A549 (cell line): ENCODE results near the gene SLC7A8. TPM values are rescaled to one million over a fixed set of nuclear protein-coding genes. Genes with fewer than 3 reads are reported as not detected.
A peak's percentile ranks its signal among the peaks of the same experiment; 100 is the strongest.

ENCODE experiments used
- ATAC-seq, 2 experiments: fragments of 200-7000 bp in 1 of 2; fragments of >200 bp in 1 of 2; cut with Nextera tagmentation in 1 of 2; cut with Tn5 transposase in 1 of 2; 3 replicates each; pipeline versions ENCODE4 v1.8.0 to v1.9.1; 2018 to 2020; ENCODE audit warnings: mild to moderate bottlenecking in 1 of 2, moderate library complexity in 1 of 2
- CTCF ChIA-PET: fragments of 300-600 bp; sonication (Branson Sonifier 250); formaldehyde crosslinking; extraction: SDS; loops from one replicate; lab custom pipeline; 2021; ENCODE audit warnings: antibody characterized with exemption, inconsistent platforms; lab: Yijun Ruan, JAX
- POLR2A ChIA-PET: fragments of 350-600 bp; formaldehyde crosslinking; extraction: SDS; loops from one replicate; lab custom pipeline; 2021; ENCODE audit warnings: antibody characterized with exemption, inconsistent platforms; lab: Yijun Ruan, JAX
- DNase-seq, 2 experiments: peaks; one replicate each; pipeline versions ENCODE4 v3.0.0 to v3.0.0-alpha.2; 2011 to 2016; ENCODE audit warnings: low read depth in 1 of 2, low spot score in 1 of 2
- FAIRE-seq: peaks from 2 replicates; lab custom pipeline; 2011; peaks lifted over from hg19 to GRCh38; lab: Jason Lieb, UNC
- H3K27ac ChIP-seq, 2 experiments: fragments of >200 bp; sonication (Bioruptor Twin); formaldehyde crosslinking; 3 replicates each; pipeline ENCODE4 v1.5.1; 2016 to 2017
- H3K4me1 ChIP-seq: fragments of >200 bp; sonication (Bioruptor Twin); formaldehyde crosslinking; 3 replicates; pipeline ENCODE4 v1.6.1; 2016
- H3K4me2 ChIP-seq: fragments of >200 bp; sonication (Bioruptor Twin); formaldehyde crosslinking; 3 replicates; pipeline ENCODE4 v1.6.1; 2016
- H3K4me3 ChIP-seq: fragments of >200 bp; sonication (Bioruptor Twin); formaldehyde crosslinking; 3 replicates; pipeline ENCODE4 v1.5.1; 2016
- H3K9me3 ChIP-seq: fragments of >200 bp; sonication (Bioruptor Twin); formaldehyde crosslinking; 3 replicates; pipeline ENCODE4 v1.6.1; 2016
- CBX8 ChIP-seq: fragments of 200-600 bp; sonication (generic); IDR thresholded peaks from 2 replicates; pipeline ENCODE4 v1.6.1; 2016
- EHMT2 ChIP-seq: fragments of 200-600 bp; sonication (generic); IDR thresholded peaks from 2 replicates; pipeline ENCODE4 v1.6.1; 2016; ENCODE audit warnings: antibody characterized with exemption, low read depth, mild to moderate bottlenecking, moderate library complexity
- ESRRA ChIP-seq: fragments of 150-350 bp; IDR thresholded peaks from 2 replicates; pipeline ENCODE4 v1.6.1; 2014; ENCODE audit warnings: mild to moderate bottlenecking, low read length, borderline replicate concordance
- FOSL2 ChIP-seq, 2 experiments: fragments of 450-650 bp in 1 of 2; fragments of >200 bp in 1 of 2; sonication (Bioruptor Twin) in 1 of 2; formaldehyde crosslinking; IDR thresholded peaks; 2 replicates each; pipeline versions ENCODE4 v1.5.0 to v1.6.1; 2016 to 2020; ENCODE audit warnings: mild to moderate bottlenecking in 1 of 2, moderate library complexity in 1 of 2
- GATA3 ChIP-seq: IDR thresholded peaks from 2 replicates; pipeline ENCODE4 v1.6.1; 2012; ENCODE audit warnings: borderline replicate concordance
- HOXA7 ChIP-seq: fragments of 250-450 bp; sonication (Bioruptor Pico); IDR thresholded peaks from 2 replicates; pipeline ENCODE4 v1.5.0; 2020; ENCODE audit warnings: mild to moderate bottlenecking, moderate library complexity
- HOXB13 ChIP-seq: fragments of 250-450 bp; sonication (Bioruptor Pico); IDR thresholded peaks from 2 replicates; pipeline ENCODE4 v1.5.0; 2020; ENCODE audit warnings: low read depth, mild to moderate bottlenecking, moderate library complexity
- HOXB5 ChIP-seq: fragments of 250-450 bp; sonication (Bioruptor Pico); IDR thresholded peaks from 2 replicates; pipeline ENCODE4 v1.5.0; 2020; ENCODE audit warnings: mild to moderate bottlenecking, moderate library complexity
- KDM5A ChIP-seq: fragments of 200-600 bp; sonication (generic); IDR thresholded peaks from 2 replicates; pipeline ENCODE4 v1.6.1; 2016; ENCODE audit warnings: antibody characterized with exemption, mild to moderate bottlenecking
- MAZ ChIP-seq: fragments of 150-350 bp; IDR thresholded peaks from 2 replicates; pipeline ENCODE4 v1.6.1; 2014; ENCODE audit warnings: antibody characterized with exemption, low read depth, low read length, borderline replicate concordance
- POLR2A ChIP-seq: IDR thresholded peaks from 2 replicates; pipeline ENCODE4 v1.6.1; 2012; ENCODE audit warnings: mild to moderate bottlenecking, low read length
- POLR2AphosphoS2 ChIP-seq: conservative IDR thresholded peaks from 2 replicates; pipeline ENCODE4 v1.6.1; 2012; ENCODE audit warnings: low read length, improper control_type of control experiment, inconsistent platforms
- RARB ChIP-seq: fragments of 250-450 bp; sonication (Bioruptor Pico); IDR thresholded peaks from 2 replicates; pipeline ENCODE4 v1.8.0; 2021; ENCODE audit warnings: mild to moderate bottlenecking, moderate library complexity
- RNF2 ChIP-seq: fragments of 200-600 bp; sonication (generic); IDR thresholded peaks from 2 replicates; pipeline ENCODE4 v1.6.1; 2016; ENCODE audit warnings: low read depth, mild to moderate bottlenecking, antibody characterized with exemption, moderate library complexity, borderline replicate concordance
- SMC3 ChIP-seq: fragments of >200 bp; sonication (Bioruptor Twin); formaldehyde crosslinking; IDR thresholded peaks from 3 replicates; pipeline ENCODE4 v1.6.1; 2018; ENCODE audit warnings: inconsistent platforms
- SREBF2 ChIP-seq: fragments of 450-650 bp; IDR thresholded peaks from 2 replicates; pipeline ENCODE4 v1.6.1; 2014; ENCODE audit warnings: mild to moderate bottlenecking, moderate library complexity
- TFCP2L1 ChIP-seq: fragments of 250-450 bp; sonication (Bioruptor Pico); IDR thresholded peaks from 2 replicates; pipeline ENCODE4 v1.5.0; 2021; ENCODE audit warnings: mild to moderate bottlenecking
- ZC3H11A ChIP-seq: fragments of 450-650 bp; IDR thresholded peaks from 2 replicates; pipeline ENCODE4 v1.6.1; 2014; ENCODE audit warnings: antibody characterized with exemption, mild to moderate bottlenecking
- ZFP36 ChIP-seq: fragments of 450-650 bp; IDR thresholded peaks from 2 replicates; pipeline ENCODE4 v1.6.1; 2014; ENCODE audit warnings: borderline replicate concordance; ENCODE audit not compliant: partially characterized antibody
- ZNF302 ChIP-seq: fragments of 250-450 bp; sonication (Bioruptor Pico); IDR thresholded peaks from 2 replicates; pipeline ENCODE4 v1.9.0; 2021; ENCODE audit warnings: inconsistent platforms, mild to moderate bottlenecking, moderate library complexity
- WGBS: methylation state at CpG from one replicate; pipeline ENCODE4 v1.1.6; 2017; ENCODE audit errors: missing lambda C conversion rate; 5-methylcytosine and 5-hydroxymethylcytosine counted together
- polyA plus RNA-seq, 4 experiments: library from polyadenylated mRNA; depleted of rRNA in 3 of 4; stranded (reverse); fragments of >200 nt; fragmentation: RNase III in 1 of 4; extraction: RNeasy Plus Mini Kit Qiagen cat#74134 plus additional on column Dnase treatment in 1 of 4; gene quantifications; 2 replicates in 3 of 4; 3 replicates in 1 of 4; pipeline ENCODE4 v1.2.3, GENCODE V29; 2011 to 2017
- TF ChIP-seq, protein P1 (sequence below): IDR thresholded peaks from 2 replicates; pipeline ENCODE4 v1.6.1; 2012
- TF ChIP-seq, protein P2 (sequence below): fragments of >200 bp; sonication (Bioruptor Twin); formaldehyde crosslinking; IDR thresholded peaks from 2 replicates; pipeline ENCODE4 v1.6.1; 2016
- TF ChIP-seq, protein P3 (sequence below): fragments of >200 bp; sonication (Bioruptor Twin); formaldehyde crosslinking; IDR thresholded peaks from 3 replicates; pipeline ENCODE4 v1.6.1; 2016
- TF ChIP-seq, protein P4 (sequence below): fragments of 150-350 bp; IDR thresholded peaks from 2 replicates; pipeline ENCODE4 v1.6.1; 2014; ENCODE audit warnings: low read depth, mild to moderate bottlenecking, low read length
- TF ChIP-seq, protein P5 (sequence below): fragments of >200 bp; sonication (Bioruptor Twin); formaldehyde crosslinking; IDR thresholded peaks from 3 replicates; pipeline ENCODE4 v1.5.1; 2016

The SLC7A8 gene
- polyA plus RNA-seq, 2 of the 4 experiments (the other 2 are of a cell fraction) = 0.28 to 0.35 TPM

DNA sequence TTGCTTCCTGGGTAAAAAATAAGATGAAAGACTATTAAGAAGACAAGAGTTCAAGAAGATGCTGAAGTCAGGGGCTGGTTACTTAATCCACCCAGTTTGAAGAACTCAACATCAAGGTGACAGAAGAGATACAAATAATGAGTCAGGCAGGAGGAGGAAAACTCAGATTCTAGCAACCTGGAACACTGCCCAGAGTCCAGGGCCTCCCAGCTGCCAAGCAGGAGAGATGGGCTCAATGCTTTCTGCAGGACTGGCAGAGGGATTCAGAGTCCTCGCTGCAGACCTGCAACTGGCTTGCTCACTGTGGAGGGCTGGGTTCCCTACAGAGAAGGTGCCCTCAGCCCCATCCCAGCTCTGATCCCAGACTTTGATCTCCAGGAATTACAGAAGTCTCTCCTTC lies 35.8 kb downstream of the SLC7A8 start:
- no peak overlapping the region for H3K4me3 ChIP-seq
- POLR2A ChIA-PET = no interaction called here
- peak overlapping the region in 1 of 2 experiments; percentile 32; a peak in 3 of 6 replicates for H3K27ac ChIP-seq
- H3K4me2 ChIP-seq = peak overlapping the region; percentile 25; the same call in 2 of the 3 replicates
- DNase-seq = peak in 1 of 2 experiments; percentile 48
- H3K4me1 ChIP-seq = peaks cover 28% of the 10 kb centered on the region
- TF ChIP-seq FOSL2 (IDR thresholded peaks at IDR 0.05) = no peak
- TF ChIP-seq FOSL2 (CRISPR knock-in tag; IDR thresholded peaks at IDR 0.05) = 0 out of 2 replicates have a peak, but pooled peaks have one; percentile 6
- TF ChIP-seq HOXA7 = no peak
- TF ChIP-seq, all 56 proteins: peak for 1
- CTCF ChIA-PET = interaction anchor here (0.5 to 12.5 kb wide), 5 partner anchors 25 to 175 kb away, joined by 3 to 80 read pairs (median 3); partner anchors contain the start of genes CEBPE and SLC7A8
- H3K9me3 ChIP-seq = no peaks in the 10 kb centered on the region
- no peak for FAIRE-seq
- WGBS = 63% methylated on average over 1 of the region's 1 CpG
- peak in 1 of 2 experiments; percentile 64; a peak in 3 of 6 replicates for ATAC-seq

DNA sequence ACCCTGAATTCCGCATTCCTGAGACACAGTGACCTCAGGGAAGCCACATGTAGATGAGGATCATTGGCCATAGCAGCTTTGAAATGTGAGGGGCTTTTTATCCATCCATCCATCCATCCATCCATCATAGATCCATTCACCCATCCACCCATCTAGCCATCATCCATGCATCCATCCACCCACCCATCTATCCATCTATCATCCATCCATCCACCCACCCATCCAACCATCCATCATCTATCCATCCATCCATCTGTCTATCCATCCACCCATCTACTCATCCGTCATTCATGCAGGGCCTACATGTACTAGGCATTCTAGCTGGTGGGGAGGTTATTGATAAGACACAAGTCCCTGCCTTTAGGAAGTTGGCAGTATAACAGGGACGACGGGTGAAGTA lies 36.5 kb downstream of the SLC7A8 start:
- ATAC-seq (no peak), DNase-seq (no peak), FAIRE-seq (no peak)
- Histone ChIP-seq H3K4me2 (peak overlapping the region; percentile 35; the same call in 1 of the 3 replicates), H3K4me3 (no peak overlapping the region), H3K9me3 (no peaks in the 10 kb centered on the region), H3K4me1 (peaks cover 34% of the 10 kb centered on the region), H3K27ac (peak overlapping the region; percentile 22 to 50; a peak in 4 of 6 replicates)
- TF ChIP-seq SMC3 = no peak
- TF ChIP-seq FOSL2 (IDR thresholded peaks at IDR 0.05) = no peak
- no peak for TF ChIP-seq FOSL2 (CRISPR knock-in tag; IDR thresholded peaks at IDR 0.05)
- TF ChIP-seq EHMT2 = no peak
- TF ChIP-seq, protein P1, sequence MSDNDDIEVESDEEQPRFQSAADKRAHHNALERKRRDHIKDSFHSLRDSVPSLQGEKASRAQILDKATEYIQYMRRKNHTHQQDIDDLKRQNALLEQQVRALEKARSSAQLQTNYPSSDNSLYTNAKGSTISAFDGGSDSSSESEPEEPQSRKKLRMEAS = no peak
- no peak for TF ChIP-seq RARB (CRISPR knock-in tag)
- TF ChIP-seq SREBF2 = no peak
- TF ChIP-seq ZC3H11A = no peak
- TF ChIP-seq POLR2AphosphoS2 = no peak
- no peak for TF ChIP-seq TFCP2L1 (CRISPR knock-in tag)
- TF ChIP-seq POLR2A = no peak
- TF ChIP-seq CBX8 = no peak
- TF ChIP-seq ZFP36 = no peak
- TF ChIP-seq, protein P2, sequence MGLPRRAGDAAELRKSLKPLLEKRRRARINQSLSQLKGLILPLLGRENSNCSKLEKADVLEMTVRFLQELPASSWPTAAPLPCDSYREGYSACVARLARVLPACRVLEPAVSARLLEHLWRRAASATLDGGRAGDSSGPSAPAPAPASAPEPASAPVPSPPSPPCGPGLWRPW = no peak
- WGBS = 63% methylated on average over 4 of the region's 4 CpGs
- ChIA-PET POLR2A (no interaction called here), CTCF (interaction anchor here (0.9 to 12.5 kb wide), 4 partner anchors 25 to 175 kb away, joined by 3 to 80 read pairs (median 39); partner anchors contain the start of genes CEBPE and SLC7A8)

DNA sequence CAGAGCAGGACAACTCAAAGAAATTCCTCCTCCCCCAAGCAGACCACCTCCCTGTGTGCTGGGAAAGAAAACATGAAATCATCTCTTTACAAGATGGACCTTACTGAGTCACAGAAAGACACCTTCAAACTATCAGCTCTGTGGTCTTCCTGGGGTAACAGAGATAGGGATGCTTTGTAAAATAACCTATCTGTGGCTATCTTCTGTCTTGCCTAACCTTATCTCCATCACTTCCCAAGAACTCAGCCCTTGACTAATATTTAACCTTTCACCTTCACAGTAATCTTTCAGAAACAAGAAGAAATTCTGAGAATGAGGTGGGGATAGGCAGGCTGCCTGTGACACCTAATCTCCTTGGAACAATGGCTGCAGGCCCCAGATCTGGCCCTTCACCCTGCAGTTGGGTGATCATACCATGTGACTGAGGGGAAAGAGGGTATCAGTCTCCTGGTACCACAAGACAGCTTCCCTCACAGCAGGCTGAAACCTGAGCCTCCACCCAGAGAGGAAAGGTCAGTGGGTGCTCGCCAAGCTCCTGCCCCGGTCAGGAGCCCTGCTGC lies 37.0 kb downstream of the SLC7A8 start:
- POLR2A ChIA-PET = no interaction called here
- CTCF ChIA-PET = interaction anchor here (11.0 to 12.5 kb wide), 2 partner anchors 26 to 41 kb away, joined by 75 to 80 read pairs; partner anchors contain the start of genes CEBPE and SLC7A8
- Histone ChIP-seq H3K4me2 (peak overlapping the region; percentile 35), H3K4me3 (no peak overlapping the region), H3K27ac (peak overlapping the region; percentile 22 to 50; a peak in 4 of 6 replicates)
- WGBS = 53% methylated on average over 2 of the region's 2 CpGs
- no peak; a peak in 1 of 6 replicates for ATAC-seq
- TF ChIP-seq ESRRA (no peak), ZC3H11A (no peak), POLR2A (no peak), MAZ (no peak), HOXB5 (CRISPR knock-in tag) (no peak), RNF2 (no peak), ZNF302 (CRISPR knock-in tag) (no peak), GATA3 (no peak), KDM5A (no peak), HOXB13 (CRISPR knock-in tag) (no peak), POLR2AphosphoS2 (no peak)
- TF ChIP-seq, protein P1 = no peak
- TF ChIP-seq, protein P3, sequence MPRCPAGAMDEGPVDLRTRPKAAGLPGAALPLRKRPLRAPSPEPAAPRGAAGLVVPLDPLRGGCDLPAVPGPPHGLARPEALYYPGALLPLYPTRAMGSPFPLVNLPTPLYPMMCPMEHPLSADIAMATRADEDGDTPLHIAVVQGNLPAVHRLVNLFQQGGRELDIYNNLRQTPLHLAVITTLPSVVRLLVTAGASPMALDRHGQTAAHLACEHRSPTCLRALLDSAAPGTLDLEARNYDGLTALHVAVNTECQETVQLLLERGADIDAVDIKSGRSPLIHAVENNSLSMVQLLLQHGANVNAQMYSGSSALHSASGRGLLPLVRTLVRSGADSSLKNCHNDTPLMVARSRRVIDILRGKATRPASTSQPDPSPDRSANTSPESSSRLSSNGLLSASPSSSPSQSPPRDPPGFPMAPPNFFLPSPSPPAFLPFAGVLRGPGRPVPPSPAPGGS = no peak
- TF ChIP-seq, protein P4, sequence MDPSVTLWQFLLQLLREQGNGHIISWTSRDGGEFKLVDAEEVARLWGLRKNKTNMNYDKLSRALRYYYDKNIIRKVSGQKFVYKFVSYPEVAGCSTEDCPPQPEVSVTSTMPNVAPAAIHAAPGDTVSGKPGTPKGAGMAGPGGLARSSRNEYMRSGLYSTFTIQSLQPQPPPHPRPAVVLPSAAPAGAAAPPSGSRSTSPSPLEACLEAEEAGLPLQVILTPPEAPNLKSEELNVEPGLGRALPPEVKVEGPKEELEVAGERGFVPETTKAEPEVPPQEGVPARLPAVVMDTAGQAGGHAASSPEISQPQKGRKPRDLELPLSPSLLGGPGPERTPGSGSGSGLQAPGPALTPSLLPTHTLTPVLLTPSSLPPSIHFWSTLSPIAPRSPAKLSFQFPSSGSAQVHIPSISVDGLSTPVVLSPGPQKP = no peak
- TF ChIP-seq, protein P5, sequence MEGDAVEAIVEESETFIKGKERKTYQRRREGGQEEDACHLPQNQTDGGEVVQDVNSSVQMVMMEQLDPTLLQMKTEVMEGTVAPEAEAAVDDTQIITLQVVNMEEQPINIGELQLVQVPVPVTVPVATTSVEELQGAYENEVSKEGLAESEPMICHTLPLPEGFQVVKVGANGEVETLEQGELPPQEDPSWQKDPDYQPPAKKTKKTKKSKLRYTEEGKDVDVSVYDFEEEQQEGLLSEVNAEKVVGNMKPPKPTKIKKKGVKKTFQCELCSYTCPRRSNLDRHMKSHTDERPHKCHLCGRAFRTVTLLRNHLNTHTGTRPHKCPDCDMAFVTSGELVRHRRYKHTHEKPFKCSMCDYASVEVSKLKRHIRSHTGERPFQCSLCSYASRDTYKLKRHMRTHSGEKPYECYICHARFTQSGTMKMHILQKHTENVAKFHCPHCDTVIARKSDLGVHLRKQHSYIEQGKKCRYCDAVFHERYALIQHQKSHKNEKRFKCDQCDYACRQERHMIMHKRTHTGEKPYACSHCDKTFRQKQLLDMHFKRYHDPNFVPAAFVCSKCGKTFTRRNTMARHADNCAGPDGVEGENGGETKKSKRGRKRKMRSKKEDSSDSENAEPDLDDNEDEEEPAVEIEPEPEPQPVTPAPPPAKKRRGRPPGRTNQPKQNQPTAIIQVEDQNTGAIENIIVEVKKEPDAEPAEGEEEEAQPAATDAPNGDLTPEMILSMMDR = no peak
- TF ChIP-seq, all 56 proteins: peak for 0
- no peaks in the 10 kb centered on the region for H3K9me3 ChIP-seq
- no peak for FAIRE-seq
- no peak for DNase-seq
- peaks cover 36% of the 10 kb centered on the region for H3K4me1 ChIP-seq
